ENCODE results near the gene UBL5. TPM values are rescaled to one million over a fixed set of nuclear protein-coding genes. Genes with fewer than 3 reads are reported as not detected.

UBL5 gene
- polyA plus RNA-seq, 5 donors: 191 to 281 (median 227) TPM

DNA sequence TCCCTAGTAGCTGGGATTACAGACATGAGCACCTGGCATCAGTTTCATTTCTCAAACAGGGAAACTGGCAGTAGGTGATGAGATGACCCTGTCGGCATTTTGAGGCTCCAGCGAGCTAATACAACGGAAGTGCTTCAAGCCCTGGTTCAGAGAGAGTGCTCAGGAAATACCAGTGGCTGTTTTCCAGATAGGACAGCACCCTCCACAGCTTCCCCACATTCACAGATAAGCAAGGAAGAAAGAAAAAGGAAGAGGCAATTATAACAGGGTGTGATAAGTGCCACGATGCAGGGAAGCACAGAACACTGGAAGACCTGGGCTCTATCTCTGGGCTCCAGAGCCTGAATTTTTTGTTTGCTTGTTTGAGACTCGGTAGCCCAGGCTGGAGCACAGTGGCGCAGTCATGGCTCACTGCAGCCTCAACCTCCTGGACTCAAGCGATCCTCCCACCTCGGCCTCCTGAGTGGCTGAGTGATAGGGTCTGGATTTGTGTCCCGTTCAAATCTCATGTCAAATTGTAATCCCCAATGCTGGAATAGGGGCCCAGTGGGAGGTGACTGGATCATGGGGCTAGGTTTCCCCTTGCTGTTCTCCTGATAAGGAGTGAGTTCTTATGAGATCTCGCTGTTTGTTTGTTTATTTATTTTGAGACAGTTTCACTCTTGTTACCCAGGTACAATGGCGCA, 50.9 kb downstream of the UBL5 start:
- DNase-seq: no peak

Other genes with a start within 250 kb of the UBL5 start
- gene ZNF121, start 243.4 kb upstream of the UBL5 start, polyA plus RNA-seq (ENCODE audit: insufficient read depth in 1 of 5, insufficient read length in 5 of 5, low replicate concordance in 1 of 5): 10 to 100 TPM; 16.6 to 33.7 (median 27.0) TPM
- gene ZNF561, start 206.7 kb upstream of the UBL5 start, polyA plus RNA-seq (ENCODE audit: insufficient read depth in 1 of 5, insufficient read length in 5 of 5, low replicate concordance in 1 of 5): 10 to 100 TPM; 43.6 to 79.4 (median 71.9) TPM
- gene ZNF562, start 152.8 kb upstream of the UBL5 start, polyA plus RNA-seq (ENCODE audit: insufficient read depth in 1 of 5, insufficient read length in 5 of 5, low replicate concordance in 1 of 5): 10 to 100 TPM; 17.4 to 31.1 (median 25.0) TPM
- gene ZNF846, start 59.2 kb upstream of the UBL5 start, polyA plus RNA-seq (ENCODE audit: insufficient read depth in 1 of 5, insufficient read length in 5 of 5, low replicate concordance in 1 of 5): 10 to 100 TPM; 21.7 to 44.4 (median 34.6) TPM
- 10 to 100 TPM; 26.2 to 40.9 (median 34.5) TPM for gene FBXL12, start 8.8 kb upstream of the UBL5 start, polyA plus RNA-seq (ENCODE audit: insufficient read depth in 1 of 5, insufficient read length in 5 of 5, low replicate concordance in 1 of 5)
- gene PIN1, start 7.4 kb downstream of the UBL5 start, polyA plus RNA-seq (ENCODE audit: insufficient read depth in 1 of 5, insufficient read length in 5 of 5, low replicate concordance in 1 of 5): 10 to 100 TPM; 40.5 to 84.0 (median 53.5) TPM
- 10 to 100 TPM; 20.8 to 39.3 (median 29.8) TPM for gene OLFM2, start 108.6 kb downstream of the UBL5 start, polyA plus RNA-seq (ENCODE audit: insufficient read depth in 1 of 5, insufficient read length in 5 of 5, low replicate concordance in 1 of 5)
- 10 to 100 TPM in 1 of 5 donors, 1 to 10 TPM in 4; 3.6 to 11.0 (median 5.7) TPM for gene COL5A3, start 182.6 kb downstream of the UBL5 start, polyA plus RNA-seq (ENCODE audit: insufficient read depth in 1 of 5, insufficient read length in 5 of 5, low replicate concordance in 1 of 5)
- gene RDH8, start 185.6 kb downstream of the UBL5 start, polyA plus RNA-seq (ENCODE audit: insufficient read depth in 1 of 5, insufficient read length in 5 of 5, low replicate concordance in 1 of 5): not detected

Measured in right lung (tissue), 5 donors.